Muscle of back (tissue), 11 donors: ENCODE results near the gene GPRC5B. TPM values are rescaled to one million over a fixed set of nuclear protein-coding genes. Genes with fewer than 3 reads are reported as not detected.

ENCODE experiments used
- DNase-seq, 3 donors: peaks; one replicate each; pipeline versions ENCODE4 v3.0.0 to v3.0.0-alpha.2; 2013
- polyA plus RNA-seq, 10 donors: library from polyadenylated mRNA; unstranded; fragments of 120-200 nt; gene quantifications; one replicate each; pipeline ENCODE4 v1.2.1, GENCODE V29; 2013; ENCODE audit not compliant: insufficient read length in 10 of 10

Gene GPRC5B
- polyA plus RNA-seq, 10 donors: 67.4 to 96.0 (median 82.1) TPM

GRCh38 chr16:19817875-19818274, 66.8 kb downstream of the GPRC5B start:
- DNase-seq: no peak

GRCh38 chr16:19817122-19817521, 67.5 kb downstream of the GPRC5B start:
- DNase-seq: no peak

- DNase-seq: no peak
Measured at GRCh38 chr16:19815418-19815817, 69.2 kb downstream of the GPRC5B start.

DNA sequence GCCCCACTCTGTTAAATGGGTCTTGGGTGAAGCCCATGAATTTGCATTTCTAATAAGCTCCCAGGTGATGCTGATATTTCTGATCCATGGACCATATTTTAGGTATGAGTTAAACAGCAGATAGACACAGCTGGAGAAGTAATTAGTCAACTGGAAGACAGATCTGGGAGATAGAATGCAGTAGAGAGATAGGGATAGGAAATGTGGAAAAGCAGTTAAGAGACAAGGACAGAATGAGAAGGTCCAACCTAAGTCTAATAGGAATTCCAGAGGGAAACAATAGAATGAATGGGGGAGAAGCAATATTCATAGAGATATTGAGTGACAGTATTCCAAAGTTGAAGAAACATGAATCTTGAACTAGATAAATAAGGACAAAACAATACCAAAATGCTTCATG, 71.7 kb downstream of the GPRC5B start:
- DNase-seq: no peak

DNA sequence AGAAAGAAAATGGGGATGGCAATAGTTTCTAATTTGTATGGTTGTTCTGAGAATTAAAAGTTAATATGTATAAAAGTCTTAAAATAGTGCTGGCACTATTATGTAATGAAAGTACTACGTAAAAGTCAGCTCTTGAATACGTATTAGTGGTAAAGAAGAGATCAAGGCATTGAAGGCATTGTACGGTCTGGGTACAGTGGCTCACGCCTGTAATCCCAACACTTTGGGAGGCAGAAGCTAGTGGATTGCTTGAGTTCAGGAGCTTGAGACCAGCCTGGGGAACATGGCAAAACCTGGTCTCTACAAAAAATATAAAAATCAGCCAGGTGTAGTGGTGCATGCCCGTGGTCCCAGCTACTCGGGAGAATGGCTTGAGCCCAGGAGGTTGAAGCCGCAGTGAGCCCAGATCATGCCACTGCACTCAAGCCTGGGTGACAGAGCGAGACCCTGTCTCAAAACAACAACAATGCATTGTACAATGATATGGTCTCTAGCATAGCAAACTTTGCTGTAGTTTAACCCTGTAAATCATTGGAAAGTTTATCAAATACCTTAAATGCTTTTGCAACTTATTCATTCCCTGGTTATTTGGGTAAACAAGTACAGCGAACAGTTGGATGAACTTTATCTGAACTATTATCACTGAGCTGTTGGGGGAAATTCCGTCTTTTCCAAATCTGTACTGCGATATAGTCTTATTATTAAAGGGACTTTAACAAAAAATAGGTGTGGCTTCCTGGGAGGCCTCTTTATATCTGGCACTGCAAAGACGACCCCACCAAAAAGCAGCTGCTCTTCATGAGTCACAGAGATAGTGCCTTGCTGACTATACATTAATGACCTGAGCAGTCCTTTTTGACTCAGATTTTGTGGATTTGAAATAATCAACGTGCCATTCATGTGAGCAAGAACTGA, 73.6 kb downstream of the GPRC5B start:
- DNase-seq: peak in 2 of 3 donors; percentile 58 to 77

- no peak for DNase-seq
Measured at GRCh38 chr16:19809693-19810092, 75.0 kb downstream of the GPRC5B start.

DNA sequence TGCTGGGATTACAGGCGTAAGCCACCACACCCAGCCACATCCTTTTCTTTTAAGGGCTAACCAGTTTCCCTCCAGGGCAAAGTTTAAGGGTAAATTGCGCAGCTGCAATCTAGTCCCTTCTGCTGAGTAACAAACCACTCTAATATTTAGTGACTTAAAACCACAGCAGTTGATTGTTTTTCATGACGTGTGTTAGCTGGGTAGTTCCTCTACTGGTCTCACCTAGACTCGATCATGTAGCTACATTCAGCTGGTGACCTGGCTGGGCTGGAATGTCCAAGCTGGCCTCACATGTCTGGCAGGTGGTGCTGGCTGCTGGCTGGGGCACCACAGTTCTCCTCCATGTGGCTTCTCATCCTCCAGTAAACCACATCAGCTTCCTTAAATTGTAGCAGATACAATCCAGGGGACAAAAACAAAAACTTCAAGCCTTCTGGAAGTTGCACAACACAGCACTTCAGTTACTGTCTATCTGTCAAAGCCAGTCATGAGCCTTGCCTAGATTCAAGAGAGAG, 75.5 kb downstream of the GPRC5B start:
- peak in 1 of 3 donors; percentile 35 for DNase-seq

DNA sequence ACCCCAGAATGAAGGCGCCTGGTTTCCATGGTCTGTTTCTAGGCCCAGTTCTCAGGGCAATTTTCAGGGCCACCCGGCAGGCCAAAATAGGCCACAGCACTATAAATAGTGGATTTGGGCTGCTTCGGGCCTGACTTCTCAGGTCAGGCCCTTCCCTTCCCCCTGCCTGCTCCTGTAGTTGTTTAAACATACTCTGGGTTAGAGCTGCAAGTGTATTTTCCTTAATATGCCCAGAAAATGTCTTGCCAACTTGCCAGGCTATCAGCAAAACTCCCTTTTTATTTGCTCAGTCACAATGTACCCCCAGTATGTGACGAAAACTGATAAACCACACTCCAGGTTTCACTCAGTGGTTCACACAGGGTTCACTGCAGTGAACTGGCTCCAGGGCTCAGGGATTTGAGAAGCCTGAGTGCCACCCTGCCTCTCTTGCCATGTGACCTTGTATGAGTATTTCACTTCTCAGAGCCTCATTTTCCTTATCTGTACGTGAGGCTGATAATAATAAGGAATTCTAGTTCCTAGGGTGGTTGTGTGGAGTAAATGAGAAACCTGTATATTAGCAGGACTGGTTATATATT, 76.5 kb downstream of the GPRC5B start:
- DNase-seq: no peak

Other genes starting within 250 kb of the GPRC5B start
- 10 to 100 TPM; 16.5 to 26.6 (median 22.6) TPM for gene KNOP1, start 166.6 kb downstream of the GPRC5B start, polyA plus RNA-seq
- 10 to 100 TPM; 11.2 to 20.1 (median 14.1) TPM for gene IQCK, start 166.6 kb downstream of the GPRC5B start, polyA plus RNA-seq
- gene GPR139, start 189.0 kb upstream of the GPRC5B start, polyA plus RNA-seq: not detected